Superior temporal gyrus (tissue), 1 donor: ENCODE data around the gene NACC1.

Source experiments
- DNase-seq: peaks from one replicate; pipeline ENCODE4 v3.0.0-alpha.2; 2016; ENCODE audit errors: extremely low spot score

Gene NACC1

GRCh38 chr19:13100031-13100588 lies 18.0 kb upstream of the NACC1 start:
- no peak for DNase-seq

GRCh38 chr19:13100841-13101589 lies 17.0 kb upstream of the NACC1 start:
- DNase-seq: peak; percentile 6

- no peak for DNase-seq
Measured at GRCh38 chr19:13101590-13102415, 16.3 kb upstream of the NACC1 start.

GRCh38 chr19:13102416-13102665 lies 15.7 kb upstream of the NACC1 start:
- no peak for DNase-seq

GRCh38 chr19:13102666-13103580 lies 15.1 kb upstream of the NACC1 start, which contains the start of gene LYL1:
Gene LYL1, minus strand, starts transcription at chr19:13102858. Its CDS starts 1,687 bp downstream, at chr19:13101171.
- DNase-seq: peak; percentile 13

GRCh38 chr19:13103581-13104359 lies 14.3 kb upstream of the NACC1 start:
- DNase-seq: no peak

- no peak for DNase-seq
Measured at GRCh38 chr19:13104360-13104847, 13.7 kb upstream of the NACC1 start.

GRCh38 chr19:13104848-13105711 lies 13.0 kb upstream of the NACC1 start:
- DNase-seq: peak; percentile 5

- no peak for DNase-seq
Measured at GRCh38 chr19:13109361-13110098, 8.5 kb upstream of the NACC1 start.

GRCh38 chr19:13110099-13110610 lies 7.9 kb upstream of the NACC1 start:
- DNase-seq: no peak

GRCh38 chr19:13112555-13112954 lies 5.5 kb upstream of the NACC1 start:
- no peak for DNase-seq

GRCh38 chr19:13115936-13116281 lies 2.2 kb upstream of the NACC1 start:
- DNase-seq: no peak

GRCh38 chr19:13116282-13117175 lies 1.5 kb upstream of the NACC1 start, which contains the start of gene TRMT1:
Gene TRMT1, minus strand, starts transcription at chr19:13116740. Its CDS starts 341 bp downstream, at chr19:13116399.
- DNase-seq: peak; percentile 97

GRCh38 chr19:13117176-13117771 lies 790 bp upstream of the NACC1 start:
- DNase-seq: no peak

- no peak for DNase-seq
Measured at GRCh38 chr19:13118424-13119193, 545 bp downstream of the NACC1 start.

- no peak for DNase-seq
Measured at GRCh38 chr19:13119627-13120026, 1.6 kb downstream of the NACC1 start.

GRCh38 chr19:13120031-13120430 lies 2.0 kb downstream of the NACC1 start:
- peak; percentile 3 for DNase-seq
